ENCODE data around the gene COTL1. TPM values are rescaled to one million over a fixed set of nuclear protein-coding genes. Genes with fewer than 3 reads are reported as not detected.

The COTL1 gene
- polyA plus RNA-seq, 4 donors = 65.9 to 144 (median 141) TPM

- no peak for DNase-seq (ENCODE audit: low read depth in 4 of 4, low spot score in 3 of 4)
Observed at GRCh38 chr16:84555418-84556196, 62.3 kb downstream of the COTL1 start.

- DNase-seq (ENCODE audit: low read depth in 4 of 4, low spot score in 3 of 4) = no peak
Observed at GRCh38 chr16:84554627-84555328, 63.1 kb downstream of the COTL1 start.

GRCh38 chr16:84553873-84554399, 63.9 kb downstream of the COTL1 start:
- no peak for DNase-seq (ENCODE audit: low read depth in 4 of 4, low spot score in 3 of 4)

GRCh38 chr16:84552135-84552534, 65.7 kb downstream of the COTL1 start:
- DNase-seq (ENCODE audit: low read depth in 4 of 4, low spot score in 3 of 4) = no peak

GRCh38 chr16:84550096-84550495, 67.8 kb downstream of the COTL1 start:
- no peak for DNase-seq (ENCODE audit: low read depth in 4 of 4, low spot score in 3 of 4)

GRCh38 chr16:84548971-84549844, 68.7 kb downstream of the COTL1 start:
- no peak for DNase-seq (ENCODE audit: low read depth in 4 of 4, low spot score in 3 of 4)

GRCh38 chr16:84548508-84548907, 69.4 kb downstream of the COTL1 start:
- no peak for DNase-seq (ENCODE audit: low read depth in 4 of 4, low spot score in 3 of 4)

- no peak for DNase-seq (ENCODE audit: low read depth in 4 of 4, low spot score in 3 of 4)
Observed at GRCh38 chr16:84547546-84548061, 70.3 kb downstream of the COTL1 start.

- DNase-seq (ENCODE audit: low read depth in 4 of 4, low spot score in 3 of 4) = no peak
Observed at GRCh38 chr16:84546669-84547545, 71.0 kb downstream of the COTL1 start.

- DNase-seq (ENCODE audit: low read depth in 4 of 4, low spot score in 3 of 4) = no peak
Observed at GRCh38 chr16:84545114-84545737, 72.7 kb downstream of the COTL1 start.

GRCh38 chr16:84544031-84544773, 73.7 kb downstream of the COTL1 start:
- DNase-seq (ENCODE audit: low read depth in 4 of 4, low spot score in 3 of 4) = no peak

GRCh38 chr16:84543253-84543652, 74.6 kb downstream of the COTL1 start:
- DNase-seq (ENCODE audit: low read depth in 4 of 4, low spot score in 3 of 4) = no peak

GRCh38 chr16:84541999-84542817, 75.7 kb downstream of the COTL1 start:
- DNase-seq (ENCODE audit: low read depth in 4 of 4, low spot score in 3 of 4) = no peak

GRCh38 chr16:84540194-84540593, 77.7 kb downstream of the COTL1 start:
- no peak for DNase-seq (ENCODE audit: low read depth in 4 of 4, low spot score in 3 of 4)

GRCh38 chr16:84538222-84538840, 79.5 kb downstream of the COTL1 start:
- DNase-seq (ENCODE audit: low read depth in 4 of 4, low spot score in 3 of 4) = no peak

- DNase-seq (ENCODE audit: low read depth in 4 of 4, low spot score in 3 of 4) = no peak
Observed at GRCh38 chr16:84537491-84538151, 80.3 kb downstream of the COTL1 start.

GRCh38 chr16:84535851-84536250, 82.0 kb downstream of the COTL1 start:
- DNase-seq (ENCODE audit: low read depth in 4 of 4, low spot score in 3 of 4) = no peak
